ENCODE results near the gene PRR13. TPM values are rescaled to one million over a fixed set of nuclear protein-coding genes. Genes with fewer than 3 reads are reported as not detected.

PRR13 gene
- total RNA-seq, 1 experiment from 2014 or later, result 216 TPM

DNA sequence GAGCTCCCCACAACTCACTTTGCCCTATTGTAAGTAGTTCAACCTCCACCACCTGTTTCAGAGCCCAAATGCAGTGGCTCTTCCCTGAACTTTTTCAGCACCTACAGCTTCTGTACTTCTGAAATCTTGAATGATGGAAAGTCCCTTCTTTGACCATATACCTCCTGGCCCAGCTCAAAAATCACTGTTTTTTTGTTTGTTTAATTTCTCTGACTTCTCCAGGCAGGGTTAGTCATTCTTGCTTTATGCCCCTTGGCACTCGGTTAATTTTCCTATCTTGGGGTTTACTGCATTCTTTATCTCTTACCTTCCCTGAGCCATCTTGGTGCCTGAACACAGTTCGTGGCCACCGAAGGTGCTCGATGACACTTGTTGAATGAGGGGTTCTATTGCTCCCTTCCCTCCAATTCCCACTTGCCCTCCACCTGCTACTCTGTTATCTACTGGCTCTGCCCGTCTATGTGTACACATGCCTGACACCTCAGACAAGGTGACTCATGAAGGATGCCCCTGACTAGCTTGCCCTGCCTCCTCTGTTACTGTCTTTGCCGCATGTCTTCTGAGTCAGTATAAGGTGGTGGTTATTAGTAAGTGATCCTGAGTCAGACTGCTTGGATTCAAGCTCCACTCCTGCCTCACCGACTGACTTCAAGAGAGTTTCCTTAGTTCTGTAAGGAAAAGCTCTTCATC, 13.5 kb upstream of the PRR13 start (continued):
- TF ChIP-seq, protein P1, sequence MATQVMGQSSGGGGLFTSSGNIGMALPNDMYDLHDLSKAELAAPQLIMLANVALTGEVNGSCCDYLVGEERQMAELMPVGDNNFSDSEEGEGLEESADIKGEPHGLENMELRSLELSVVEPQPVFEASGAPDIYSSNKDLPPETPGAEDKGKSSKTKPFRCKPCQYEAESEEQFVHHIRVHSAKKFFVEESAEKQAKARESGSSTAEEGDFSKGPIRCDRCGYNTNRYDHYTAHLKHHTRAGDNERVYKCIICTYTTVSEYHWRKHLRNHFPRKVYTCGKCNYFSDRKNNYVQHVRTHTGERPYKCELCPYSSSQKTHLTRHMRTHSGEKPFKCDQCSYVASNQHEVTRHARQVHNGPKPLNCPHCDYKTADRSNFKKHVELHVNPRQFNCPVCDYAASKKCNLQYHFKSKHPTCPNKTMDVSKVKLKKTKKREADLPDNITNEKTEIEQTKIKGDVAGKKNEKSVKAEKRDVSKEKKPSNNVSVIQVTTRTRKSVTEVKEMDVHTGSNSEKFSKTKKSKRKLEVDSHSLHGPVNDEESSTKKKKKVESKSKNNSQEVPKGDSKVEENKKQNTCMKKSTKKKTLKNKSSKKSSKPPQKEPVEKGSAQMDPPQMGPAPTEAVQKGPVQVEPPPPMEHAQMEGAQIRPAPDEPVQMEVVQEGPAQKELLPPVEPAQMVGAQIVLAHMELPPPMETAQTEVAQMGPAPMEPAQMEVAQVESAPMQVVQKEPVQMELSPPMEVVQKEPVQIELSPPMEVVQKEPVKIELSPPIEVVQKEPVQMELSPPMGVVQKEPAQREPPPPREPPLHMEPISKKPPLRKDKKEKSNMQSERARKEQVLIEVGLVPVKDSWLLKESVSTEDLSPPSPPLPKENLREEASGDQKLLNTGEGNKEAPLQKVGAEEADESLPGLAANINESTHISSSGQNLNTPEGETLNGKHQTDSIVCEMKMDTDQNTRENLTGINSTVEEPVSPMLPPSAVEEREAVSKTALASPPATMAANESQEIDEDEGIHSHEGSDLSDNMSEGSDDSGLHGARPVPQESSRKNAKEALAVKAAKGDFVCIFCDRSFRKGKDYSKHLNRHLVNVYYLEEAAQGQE (IDR thresholded peaks at IDR 0.05; ENCODE audit: low read depth), result no peak

DNA sequence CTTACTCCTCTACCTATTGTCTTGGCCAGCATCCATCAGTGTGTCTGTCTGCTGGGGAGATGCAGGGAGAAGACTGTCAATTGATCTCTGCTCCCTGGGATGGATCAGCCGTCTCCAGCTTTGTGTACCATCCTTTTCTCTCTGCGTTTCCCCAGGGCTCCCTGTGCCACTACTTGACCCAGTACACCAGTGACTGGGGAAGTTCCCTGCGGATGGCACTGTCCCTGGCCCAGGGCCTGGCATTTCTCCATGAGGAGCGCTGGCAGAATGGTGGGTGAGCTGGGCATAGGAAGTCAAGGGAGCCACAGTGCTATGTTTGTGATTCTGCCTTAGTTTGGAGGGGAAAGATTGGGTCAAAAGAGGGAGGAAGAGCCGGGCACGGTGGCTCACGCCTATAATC, 12.8 kb upstream of the PRR13 start:
- ChIA-PET RAD21 (ENCODE audit: low non-redundant PET in 1 of 2, low total read pairs in 2 of 2, uncharacterized antibody in 2 of 2, unreplicated experiment in 2 of 2) (no interaction called here), POLR2A (interaction anchor here (1.0 to 1.5 kb wide), 2 partner anchors 12 to 76 kb away, joined by 3 to 13 read pairs; partner anchors contain the start of gene PRR13), CTCF (interaction anchor here (1.3 to 1.8 kb wide), 2 partner anchors 76 to 107 kb away, joined by 6 to 7 read pairs; partner anchors contain the start of gene AAAS)
- Histone ChIP-seq H3K27me3 (ENCODE audit: insufficient read depth, low read length) (no peaks in the 10 kb centered on the region), H3K9me2 (ENCODE audit: insufficient read depth) (no peaks in the 10 kb centered on the region), H3K9ac (ENCODE audit: low read length) (peak overlapping the region; percentile 23), H3K79me2 (ENCODE audit: insufficient read depth, low read length) (no peaks in the 10 kb centered on the region), H4K20me1 (ENCODE audit: insufficient read depth) (no peaks in the 10 kb centered on the region), H3K36me3 (ENCODE audit: control insufficient read depth in 1 of 2, insufficient read depth in 2 of 2, low read length in 2 of 2) (no peaks in the 10 kb centered on the region), H3K27ac (ENCODE audit: low read depth, low read length) (no peak overlapping the region), H2AFZ (ENCODE audit: low read depth, low read length, poor library complexity, severe bottlenecking) (no peak overlapping the region), H3K4me2 (ENCODE audit: low read length) (peak overlapping the region; percentile 50), H3K9me3 (ENCODE audit: control insufficient read depth in 1 of 2, insufficient read depth in 1 of 2, low read depth in 1 of 2, low read length in 2 of 2) (no peaks in the 10 kb centered on the region), H3K4me3 (replicated peaks in 1 of 2; ENCODE audit: low read depth in 1 of 2, low read length in 2 of 2) (no peak overlapping the region), H3K4me1 (ENCODE audit: control insufficient read depth in 1 of 2, insufficient read depth in 2 of 2, low read length in 2 of 2) (peaks cover 5 to 20% of the 10 kb centered on the region in 2 experiments)
- ATAC-seq (no peak; the same call in 1 of the 2 replicates), DNase-seq (ENCODE audit: low read depth, low spot score) (no peak)
- intact Hi-C loops (cut with micrococcal nuclease), result no loop called here
- BruUV-seq (replicated peaks), result no TSS peak
- TF ChIP-seq YY1 (IDR thresholded peaks at IDR 0.05; ENCODE audit: extremely low read depth, insufficient replicate concordance, low read depth, low read length) (no peak), ZNF274 (IDR thresholded peaks at IDR 0.05; ENCODE audit: low read depth, low read length) (no peak), ELF1 (IDR thresholded peaks at IDR 0.05; ENCODE audit: borderline replicate concordance, low read depth) (no peak), SRF (IDR thresholded peaks at IDR 0.05; ENCODE audit: low read depth) (no peak), TCF7L2 (IDR thresholded peaks at IDR 0.05; ENCODE audit: borderline replicate concordance, extremely low read depth, insufficient read depth, insufficient read length) (no peak), CBX3 (IDR thresholded peaks at IDR 0.05; ENCODE audit: low read depth) (no peak), RAD21 (IDR thresholded peaks at IDR 0.05; ENCODE audit: low read depth) (no peak), POLR2A (IDR thresholded peaks at IDR 0.05; ENCODE audit: borderline replicate concordance, extremely low read depth, insufficient read depth, insufficient read length) (no peak)
- TF ChIP-seq, protein P2, sequence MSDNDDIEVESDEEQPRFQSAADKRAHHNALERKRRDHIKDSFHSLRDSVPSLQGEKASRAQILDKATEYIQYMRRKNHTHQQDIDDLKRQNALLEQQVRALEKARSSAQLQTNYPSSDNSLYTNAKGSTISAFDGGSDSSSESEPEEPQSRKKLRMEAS (IDR thresholded peaks at IDR 0.05), result no peak
- TF ChIP-seq, protein P1 (IDR thresholded peaks at IDR 0.05; ENCODE audit: low read depth), result no peak
- TF ChIP-seq, protein P3, sequence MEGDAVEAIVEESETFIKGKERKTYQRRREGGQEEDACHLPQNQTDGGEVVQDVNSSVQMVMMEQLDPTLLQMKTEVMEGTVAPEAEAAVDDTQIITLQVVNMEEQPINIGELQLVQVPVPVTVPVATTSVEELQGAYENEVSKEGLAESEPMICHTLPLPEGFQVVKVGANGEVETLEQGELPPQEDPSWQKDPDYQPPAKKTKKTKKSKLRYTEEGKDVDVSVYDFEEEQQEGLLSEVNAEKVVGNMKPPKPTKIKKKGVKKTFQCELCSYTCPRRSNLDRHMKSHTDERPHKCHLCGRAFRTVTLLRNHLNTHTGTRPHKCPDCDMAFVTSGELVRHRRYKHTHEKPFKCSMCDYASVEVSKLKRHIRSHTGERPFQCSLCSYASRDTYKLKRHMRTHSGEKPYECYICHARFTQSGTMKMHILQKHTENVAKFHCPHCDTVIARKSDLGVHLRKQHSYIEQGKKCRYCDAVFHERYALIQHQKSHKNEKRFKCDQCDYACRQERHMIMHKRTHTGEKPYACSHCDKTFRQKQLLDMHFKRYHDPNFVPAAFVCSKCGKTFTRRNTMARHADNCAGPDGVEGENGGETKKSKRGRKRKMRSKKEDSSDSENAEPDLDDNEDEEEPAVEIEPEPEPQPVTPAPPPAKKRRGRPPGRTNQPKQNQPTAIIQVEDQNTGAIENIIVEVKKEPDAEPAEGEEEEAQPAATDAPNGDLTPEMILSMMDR (IDR thresholded peaks at IDR 0.05 in 2 of 3, conservative IDR thresholded peaks at IDR 0.05 in 1 of 3; ENCODE audit: borderline replicate concordance in 1 of 3, insufficient read depth in 1 of 3, low read depth in 2 of 3, low read length in 2 of 3), result no peak

All from HCT116 (cell line).